ENCODE measurements around the gene CDH2. TPM values are rescaled to one million over a fixed set of nuclear protein-coding genes. Genes with fewer than 3 reads are reported as not detected.

Gene CDH2
- total and polyA plus RNA-seq, 2 experiments from 2014 or later, result 14.7 to 36.9 TPM

DNA sequence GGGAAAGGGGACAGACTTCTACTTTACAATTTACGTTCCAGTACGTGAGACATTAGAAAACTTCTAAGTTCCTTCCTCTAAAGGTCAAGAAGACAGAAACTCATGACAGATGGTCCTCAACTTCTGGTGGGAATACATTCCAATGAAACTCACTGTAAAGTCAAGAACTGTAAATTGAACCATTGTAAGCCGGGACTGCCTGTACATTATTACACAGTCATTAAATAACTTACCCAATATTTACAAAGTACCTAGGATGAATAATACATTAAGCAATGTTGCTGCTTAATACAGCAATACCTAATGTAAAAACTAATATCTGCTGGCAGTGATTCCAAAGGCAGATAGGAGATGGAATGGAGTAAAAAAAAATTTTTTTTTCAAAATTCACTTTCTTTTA, 51.9 kb downstream of the CDH2 start:
- no peaks in the 10 kb centered on the region for H3K79me2 ChIP-seq (replicated peaks; ENCODE audit: insufficient read depth)
- no peak for DNase-seq (ENCODE audit: low spot score)

More for the DNA sequence above, 51.9 kb downstream of the CDH2 start:
- Mint-ChIP-seq H3K4me3 (no peak overlapping the region), H3K4me1 (peaks cover 15% of the 10 kb centered on the region), H3K36me3 (ENCODE audit: low read depth) (no peaks in the 10 kb centered on the region), H3K27ac (no peak overlapping the region), H3K27me3 (ENCODE audit: insufficient read depth, low read depth, poor library complexity) (peaks cover 2% of the 10 kb centered on the region), H3K9me3 (no peaks in the 10 kb centered on the region)
- H4K20me1 ChIP-seq (replicated peaks; ENCODE audit: insufficient read depth), result no peaks in the 10 kb centered on the region
- H3F3A ChIP-seq (replicated peaks; ENCODE audit: low read depth), result no peaks in the 10 kb centered on the region
- H2AFZ ChIP-seq, result no peak overlapping the region
- H3K27me3 ChIP-seq (ENCODE audit: insufficient read depth), result no peaks in the 10 kb centered on the region
- H3K4me2 ChIP-seq, result no peak overlapping the region
- no peaks in the 10 kb centered on the region for H3K9me2 ChIP-seq (ENCODE audit: insufficient read depth)
- TF ChIP-seq, protein P1, sequence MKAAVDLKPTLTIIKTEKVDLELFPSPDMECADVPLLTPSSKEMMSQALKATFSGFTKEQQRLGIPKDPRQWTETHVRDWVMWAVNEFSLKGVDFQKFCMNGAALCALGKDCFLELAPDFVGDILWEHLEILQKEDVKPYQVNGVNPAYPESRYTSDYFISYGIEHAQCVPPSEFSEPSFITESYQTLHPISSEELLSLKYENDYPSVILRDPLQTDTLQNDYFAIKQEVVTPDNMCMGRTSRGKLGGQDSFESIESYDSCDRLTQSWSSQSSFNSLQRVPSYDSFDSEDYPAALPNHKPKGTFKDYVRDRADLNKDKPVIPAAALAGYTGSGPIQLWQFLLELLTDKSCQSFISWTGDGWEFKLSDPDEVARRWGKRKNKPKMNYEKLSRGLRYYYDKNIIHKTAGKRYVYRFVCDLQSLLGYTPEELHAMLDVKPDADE (IDR thresholded peaks at IDR 0.05), result no peak
- TF ChIP-seq ZNF331 (CRISPR knock-in tag; IDR thresholded peaks at IDR 0.05; ENCODE audit: low read depth), result no peak
- TF ChIP-seq ZNF114 (CRISPR knock-in tag; IDR thresholded peaks at IDR 0.05), result no peak
- TF ChIP-seq, protein P2, sequence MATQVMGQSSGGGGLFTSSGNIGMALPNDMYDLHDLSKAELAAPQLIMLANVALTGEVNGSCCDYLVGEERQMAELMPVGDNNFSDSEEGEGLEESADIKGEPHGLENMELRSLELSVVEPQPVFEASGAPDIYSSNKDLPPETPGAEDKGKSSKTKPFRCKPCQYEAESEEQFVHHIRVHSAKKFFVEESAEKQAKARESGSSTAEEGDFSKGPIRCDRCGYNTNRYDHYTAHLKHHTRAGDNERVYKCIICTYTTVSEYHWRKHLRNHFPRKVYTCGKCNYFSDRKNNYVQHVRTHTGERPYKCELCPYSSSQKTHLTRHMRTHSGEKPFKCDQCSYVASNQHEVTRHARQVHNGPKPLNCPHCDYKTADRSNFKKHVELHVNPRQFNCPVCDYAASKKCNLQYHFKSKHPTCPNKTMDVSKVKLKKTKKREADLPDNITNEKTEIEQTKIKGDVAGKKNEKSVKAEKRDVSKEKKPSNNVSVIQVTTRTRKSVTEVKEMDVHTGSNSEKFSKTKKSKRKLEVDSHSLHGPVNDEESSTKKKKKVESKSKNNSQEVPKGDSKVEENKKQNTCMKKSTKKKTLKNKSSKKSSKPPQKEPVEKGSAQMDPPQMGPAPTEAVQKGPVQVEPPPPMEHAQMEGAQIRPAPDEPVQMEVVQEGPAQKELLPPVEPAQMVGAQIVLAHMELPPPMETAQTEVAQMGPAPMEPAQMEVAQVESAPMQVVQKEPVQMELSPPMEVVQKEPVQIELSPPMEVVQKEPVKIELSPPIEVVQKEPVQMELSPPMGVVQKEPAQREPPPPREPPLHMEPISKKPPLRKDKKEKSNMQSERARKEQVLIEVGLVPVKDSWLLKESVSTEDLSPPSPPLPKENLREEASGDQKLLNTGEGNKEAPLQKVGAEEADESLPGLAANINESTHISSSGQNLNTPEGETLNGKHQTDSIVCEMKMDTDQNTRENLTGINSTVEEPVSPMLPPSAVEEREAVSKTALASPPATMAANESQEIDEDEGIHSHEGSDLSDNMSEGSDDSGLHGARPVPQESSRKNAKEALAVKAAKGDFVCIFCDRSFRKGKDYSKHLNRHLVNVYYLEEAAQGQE (IDR thresholded peaks at IDR 0.05; ENCODE audit: unreplicated experiment), result no peak
- TF ChIP-seq ZNF462 (CRISPR knock-in tag; IDR thresholded peaks at IDR 0.05), result no peak
- TF ChIP-seq STAT1 (IDR thresholded peaks at IDR 0.05; ENCODE audit: unreplicated experiment), result no peak
- TF ChIP-seq EZH2 (IDR thresholded peaks at IDR 0.05; ENCODE audit: low read depth, unreplicated experiment), result no peak
- TF ChIP-seq, protein P3, sequence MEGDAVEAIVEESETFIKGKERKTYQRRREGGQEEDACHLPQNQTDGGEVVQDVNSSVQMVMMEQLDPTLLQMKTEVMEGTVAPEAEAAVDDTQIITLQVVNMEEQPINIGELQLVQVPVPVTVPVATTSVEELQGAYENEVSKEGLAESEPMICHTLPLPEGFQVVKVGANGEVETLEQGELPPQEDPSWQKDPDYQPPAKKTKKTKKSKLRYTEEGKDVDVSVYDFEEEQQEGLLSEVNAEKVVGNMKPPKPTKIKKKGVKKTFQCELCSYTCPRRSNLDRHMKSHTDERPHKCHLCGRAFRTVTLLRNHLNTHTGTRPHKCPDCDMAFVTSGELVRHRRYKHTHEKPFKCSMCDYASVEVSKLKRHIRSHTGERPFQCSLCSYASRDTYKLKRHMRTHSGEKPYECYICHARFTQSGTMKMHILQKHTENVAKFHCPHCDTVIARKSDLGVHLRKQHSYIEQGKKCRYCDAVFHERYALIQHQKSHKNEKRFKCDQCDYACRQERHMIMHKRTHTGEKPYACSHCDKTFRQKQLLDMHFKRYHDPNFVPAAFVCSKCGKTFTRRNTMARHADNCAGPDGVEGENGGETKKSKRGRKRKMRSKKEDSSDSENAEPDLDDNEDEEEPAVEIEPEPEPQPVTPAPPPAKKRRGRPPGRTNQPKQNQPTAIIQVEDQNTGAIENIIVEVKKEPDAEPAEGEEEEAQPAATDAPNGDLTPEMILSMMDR (conservative IDR thresholded peaks at IDR 0.05; ENCODE audit: low read depth in 2 of 2), result no peak
- no peak for TF ChIP-seq JUNB (IDR thresholded peaks at IDR 0.05; ENCODE audit: unreplicated experiment)
- TF ChIP-seq POLR2AphosphoS5 (IDR thresholded peaks at IDR 0.05; ENCODE audit: low read depth), result no peak
- TF ChIP-seq CREB1 (CRISPR knock-in tag; IDR thresholded peaks at IDR 0.05; ENCODE audit: low read depth), result no peak
- no peak for TF ChIP-seq EZH2phosphoT487 (IDR thresholded peaks at IDR 0.05; ENCODE audit: unreplicated experiment)
- no peak for TF ChIP-seq NANOG (IDR thresholded peaks at IDR 0.05; ENCODE audit: borderline replicate concordance)
- peaks cover 9% of the 10 kb centered on the region for H3K4me1 ChIP-seq (ENCODE audit: insufficient read depth)
- H3K27ac ChIP-seq (ENCODE audit: low read depth), result no peak overlapping the region
- no peak for ATAC-seq
- no peak overlapping the region for H3K4me3 ChIP-seq
- H3K36me3 ChIP-seq (ENCODE audit: insufficient read depth), result no peaks in the 10 kb centered on the region
